A549 (cell line): ENCODE results near the gene DPP7.

Experiments used
- CBX2 ChIP-seq: fragments of 200-600 bp; sonication (generic); IDR thresholded peaks from 2 replicates; pipeline ENCODE4 v1.6.1; 2016; ENCODE audit warnings: low read depth, mild to moderate bottlenecking, borderline replicate concordance
- CHD2 ChIP-seq: fragments of 150-350 bp; IDR thresholded peaks from 2 replicates; pipeline ENCODE4 v1.6.1; 2014; ENCODE audit warnings: low read length; ENCODE audit not compliant: partially characterized antibody
- CTCF ChIP-seq: fragments of >200 bp; sonication (Bioruptor Twin); formaldehyde crosslinking; IDR thresholded peaks from 3 replicates; pipeline ENCODE4 v1.5.1; 2016
- EP300 ChIP-seq, 2 experiments: fragments of >200 bp; sonication (Bioruptor Twin); formaldehyde crosslinking; IDR thresholded peaks; 2 replicates in 1 of 2; 3 replicates in 1 of 2; pipeline ENCODE4 v1.6.1; 2016 to 2017
- HDAC2 ChIP-seq: fragments of 200-600 bp; sonication (generic); IDR thresholded peaks from 2 replicates; pipeline ENCODE4 v1.6.1; 2016
- NR3C1 ChIP-seq: fragments of >200 bp; sonication (Bioruptor Twin); formaldehyde crosslinking; IDR thresholded peaks from 3 replicates; pipeline ENCODE4 v1.6.1; 2017
- RNF2 ChIP-seq: fragments of 200-600 bp; sonication (generic); IDR thresholded peaks from 2 replicates; pipeline ENCODE4 v1.6.1; 2016; ENCODE audit warnings: low read depth, mild to moderate bottlenecking, antibody characterized with exemption, moderate library complexity, borderline replicate concordance
- ZNF302 ChIP-seq: fragments of 250-450 bp; sonication (Bioruptor Pico); IDR thresholded peaks from 2 replicates; pipeline ENCODE4 v1.9.0; 2021; ENCODE audit warnings: inconsistent platforms, mild to moderate bottlenecking, moderate library complexity

DNA sequence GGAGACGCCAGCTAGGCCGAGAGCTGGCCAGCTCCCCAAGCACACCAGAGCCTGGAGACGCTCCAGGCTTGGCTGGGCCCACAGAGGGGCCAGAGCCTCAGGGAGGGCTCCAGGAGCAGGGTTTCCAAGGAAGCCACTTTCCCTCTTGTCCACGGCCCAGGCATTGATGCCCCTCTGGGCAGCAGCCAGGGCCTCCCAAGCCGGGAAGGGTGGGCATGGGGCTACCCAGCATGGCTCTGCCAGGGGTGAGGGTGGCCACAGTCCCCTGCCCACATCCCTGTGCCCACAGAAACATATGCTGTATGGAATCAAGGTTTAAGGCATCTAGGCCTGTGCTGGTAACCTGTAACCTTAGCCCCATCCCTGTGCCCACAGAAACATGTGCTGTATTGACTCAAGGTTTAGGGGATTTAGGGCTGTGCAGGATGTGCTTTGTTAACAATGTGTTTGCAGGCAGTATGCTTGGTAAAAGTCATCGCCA, 1.5 kb upstream of the DPP7 start:
- no peak for TF ChIP-seq NR3C1
- TF ChIP-seq EP300 (IDR thresholded peaks at IDR 0.05): no peak
- no peak for TF ChIP-seq CTCF
- no peak for TF ChIP-seq HDAC2
- no peak for TF ChIP-seq ZNF302 (CRISPR knock-in tag)
- TF ChIP-seq CBX2: no peak
- no peak for TF ChIP-seq CHD2
- no peak for TF ChIP-seq RNF2
